Stimulated activated CD4-positive, alpha-beta T cell treated with anti-CD3 and anti-CD28 coated beads, Interleukin-4, amount 100 ng/mL, for 24 hours (primary cell): ENCODE measurements around the gene FABP1.

ENCODE experiments used
- DNase-seq: peaks from one replicate; pipeline ENCODE4 v3.0.0-alpha.2; 2020

FABP1 gene

GRCh38 chr2:88074854-88075292 lies 53.0 kb downstream of the FABP1 start:
- no peak for DNase-seq

GRCh38 chr2:88074150-88074549 lies 53.7 kb downstream of the FABP1 start:
- DNase-seq = no peak
